ENCODE data around the gene STXBP2.

Gene STXBP2

DNA sequence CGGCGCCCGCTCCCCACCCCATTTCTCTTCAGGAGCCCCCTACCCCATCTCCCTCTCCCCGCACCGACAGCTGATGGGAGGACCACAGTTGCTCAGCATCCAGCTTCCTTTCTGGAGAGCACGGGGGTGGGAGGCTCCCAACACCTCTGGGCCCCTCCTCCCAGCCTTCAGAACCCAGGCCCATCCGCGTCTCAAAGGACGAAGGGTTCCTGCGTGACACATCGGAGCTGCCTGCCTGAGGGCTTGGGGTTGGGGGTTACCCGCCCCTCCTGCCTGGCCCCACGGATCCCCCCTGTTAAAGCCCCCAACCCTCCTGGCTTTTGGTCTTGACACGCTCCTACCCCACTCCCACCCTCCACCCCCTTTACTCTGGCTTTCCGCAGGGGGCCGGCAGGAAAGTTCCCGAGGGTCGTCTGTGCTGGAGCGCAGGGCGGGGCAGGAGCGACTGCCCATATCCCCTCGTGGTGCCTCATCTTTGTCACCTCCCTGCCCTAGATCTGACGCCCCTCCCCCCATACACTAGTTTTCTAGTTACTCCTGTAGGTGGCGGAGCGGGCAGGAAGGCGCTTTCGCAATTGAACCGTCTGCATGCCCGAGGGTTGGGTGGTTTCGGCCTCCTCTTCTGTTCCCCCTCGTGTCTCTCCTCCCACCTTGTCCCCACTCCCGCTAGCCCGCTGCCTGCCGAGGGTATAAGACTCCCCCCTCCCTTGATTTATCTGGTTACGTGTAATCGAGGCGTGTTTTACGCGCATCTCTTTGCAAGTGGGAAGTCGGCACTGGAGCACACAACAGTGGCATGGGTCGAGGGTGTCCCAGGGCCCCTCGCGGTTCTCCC, 44.6 kb downstream of the STXBP2 start:
- DNase-seq: peak; percentile 45

DNA sequence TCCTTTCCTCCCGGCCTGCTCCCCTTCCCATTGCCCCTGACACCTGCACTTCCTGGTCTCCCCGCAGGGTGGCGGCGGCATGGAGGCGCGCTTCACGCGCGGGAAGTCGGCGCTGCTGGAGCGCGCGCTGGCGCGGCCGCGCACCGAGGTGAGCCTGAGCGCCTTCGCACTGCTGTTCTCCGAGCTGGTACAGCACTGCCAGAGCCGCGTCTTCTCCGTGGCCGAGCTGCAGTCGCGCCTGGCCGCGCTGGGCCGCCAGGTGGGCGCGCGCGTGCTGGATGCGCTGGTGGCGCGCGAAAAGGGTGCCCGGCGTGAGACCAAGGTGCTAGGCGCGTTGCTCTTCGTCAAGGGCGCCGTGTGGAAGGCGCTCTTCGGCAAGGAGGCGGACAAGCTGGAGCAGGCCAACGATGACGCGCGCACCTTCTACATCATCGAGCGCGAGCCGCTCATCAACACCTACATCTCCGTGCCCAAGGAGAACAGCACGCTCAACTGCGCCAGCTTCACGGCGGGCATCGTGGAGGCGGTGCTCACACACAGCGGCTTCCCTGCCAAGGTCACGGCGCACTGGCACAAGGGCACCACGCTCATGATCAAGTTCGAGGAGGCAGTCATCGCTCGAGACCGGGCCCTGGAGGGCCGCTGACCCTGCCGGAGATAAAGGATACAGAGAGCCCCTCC, 45.4 kb downstream of the STXBP2 start:
- DNase-seq: no peak

DNA sequence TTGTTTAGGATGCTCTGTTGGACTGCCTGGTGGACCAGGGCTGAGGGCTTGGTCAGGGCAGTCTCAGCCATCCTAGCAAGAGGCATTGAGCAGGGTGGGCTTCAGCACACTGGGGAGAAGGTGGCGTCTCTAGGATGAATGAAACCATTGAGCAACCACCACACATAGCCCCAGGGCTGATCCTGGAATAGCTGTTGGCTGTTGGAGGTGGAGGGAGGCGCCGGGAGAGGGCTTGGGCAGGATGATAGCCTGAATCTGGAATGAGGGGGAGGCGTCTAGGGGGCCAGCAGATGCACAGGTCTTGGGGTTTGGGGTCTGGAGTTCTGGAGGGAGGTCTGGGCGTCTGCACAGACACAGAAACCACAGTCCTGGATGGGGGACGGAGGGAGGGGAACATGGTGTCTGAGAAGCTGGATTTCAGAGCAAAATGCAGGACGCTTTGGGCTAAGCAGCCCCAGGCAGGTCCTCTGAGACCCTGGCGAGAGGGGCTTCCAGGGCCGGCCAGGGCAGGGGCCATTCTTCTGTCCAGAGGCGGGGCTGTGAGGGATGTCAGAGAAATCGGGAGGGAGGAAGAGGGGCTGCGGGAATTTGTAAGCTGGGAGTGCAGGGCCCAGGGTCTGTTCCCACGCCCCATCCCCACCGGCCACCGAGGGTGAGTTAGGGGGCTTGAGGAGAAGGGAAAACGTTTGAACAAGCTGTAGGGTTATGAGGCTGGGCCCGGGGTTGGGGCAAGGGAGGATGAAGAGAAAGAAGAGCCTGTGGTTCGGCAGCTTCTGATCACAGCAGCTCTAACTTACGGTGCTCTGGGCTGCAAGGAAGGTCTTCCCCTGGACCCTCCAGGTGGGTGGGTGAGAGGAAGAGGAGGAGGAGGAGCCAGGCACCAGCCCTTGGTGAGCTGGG, 48.9 kb downstream of the STXBP2 start:
- no peak for DNase-seq

DNA sequence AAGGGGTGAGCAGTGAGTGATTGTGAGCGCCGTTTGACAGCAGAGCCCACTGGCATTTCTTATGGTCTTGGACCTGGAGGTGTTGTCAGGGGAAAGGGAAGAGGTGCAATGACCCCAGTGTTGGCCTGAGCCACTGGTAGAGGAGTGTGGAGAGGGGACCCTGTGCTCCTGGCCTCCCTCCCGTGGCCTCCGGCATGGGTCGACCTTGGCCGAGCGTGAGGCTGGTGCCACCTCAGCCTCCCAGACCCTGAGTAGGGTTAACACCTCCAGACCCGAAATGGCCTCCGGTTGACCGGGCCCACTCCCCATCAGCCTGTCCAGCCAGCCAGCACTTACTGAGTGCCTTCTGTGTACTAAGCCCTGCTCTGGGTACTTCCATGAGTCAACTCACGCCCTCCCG, 50.3 kb downstream of the STXBP2 start:
- no peak for DNase-seq

DNA sequence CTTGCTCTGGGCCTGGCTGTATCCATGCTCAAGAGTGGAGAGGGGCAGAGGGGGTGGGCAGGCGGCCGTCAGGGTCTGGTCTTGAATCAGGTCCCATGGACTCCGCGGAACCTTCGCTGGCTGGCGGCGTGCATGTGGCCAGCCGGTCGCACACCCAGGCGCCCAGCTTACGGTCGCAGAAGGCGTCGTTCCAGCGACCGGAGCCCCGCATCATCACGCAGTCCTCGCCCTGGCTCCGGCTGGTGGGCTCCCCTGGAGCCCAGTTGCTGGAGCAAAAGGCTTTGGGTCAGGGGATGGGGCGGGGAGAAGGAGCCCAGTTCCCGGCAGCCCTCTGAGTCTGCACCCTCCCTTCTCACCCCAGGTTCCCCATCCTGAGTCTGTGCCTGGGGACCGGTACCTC, 52.3 kb downstream of the STXBP2 start:
- no peak for DNase-seq

DNA sequence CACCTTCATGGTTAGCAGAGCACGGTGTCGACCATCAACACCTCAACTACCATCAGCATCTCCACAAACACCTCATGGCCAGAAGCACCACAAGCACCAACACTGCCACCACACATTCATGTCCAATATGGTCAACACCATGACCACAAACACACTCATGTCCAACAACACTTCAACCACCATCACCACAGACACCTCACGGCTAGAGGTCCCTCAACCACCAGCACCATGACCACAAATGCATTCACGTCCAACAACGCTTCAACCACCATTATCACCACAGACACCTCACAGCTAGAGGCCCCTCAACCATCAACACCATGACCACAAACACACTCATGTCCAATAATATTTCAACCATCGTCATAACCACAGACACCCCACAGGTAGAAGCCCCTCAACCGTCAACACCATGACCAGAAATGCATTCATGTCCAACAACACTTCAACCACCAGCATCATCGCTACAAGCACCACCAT, 53.9 kb downstream of the STXBP2 start:
- DNase-seq: no peak

DNA sequence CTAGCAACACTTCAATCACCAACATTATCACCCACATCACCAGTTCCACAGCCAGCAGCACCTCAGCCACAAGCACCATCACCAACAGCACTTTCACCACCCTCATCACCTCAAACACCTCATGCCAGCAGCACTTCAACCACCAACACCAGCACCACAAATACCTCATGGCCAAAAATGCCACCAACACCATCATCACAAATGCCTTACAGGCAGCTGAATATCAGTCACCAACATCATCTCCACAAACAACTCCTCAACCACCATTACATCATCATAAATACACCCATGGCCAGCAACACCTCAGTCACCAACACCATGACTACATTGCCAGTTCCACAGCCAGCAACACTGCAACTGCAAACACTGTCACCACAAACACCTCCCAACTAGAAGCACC, 54.6 kb downstream of the STXBP2 start:
- no peak for DNase-seq

DNA sequence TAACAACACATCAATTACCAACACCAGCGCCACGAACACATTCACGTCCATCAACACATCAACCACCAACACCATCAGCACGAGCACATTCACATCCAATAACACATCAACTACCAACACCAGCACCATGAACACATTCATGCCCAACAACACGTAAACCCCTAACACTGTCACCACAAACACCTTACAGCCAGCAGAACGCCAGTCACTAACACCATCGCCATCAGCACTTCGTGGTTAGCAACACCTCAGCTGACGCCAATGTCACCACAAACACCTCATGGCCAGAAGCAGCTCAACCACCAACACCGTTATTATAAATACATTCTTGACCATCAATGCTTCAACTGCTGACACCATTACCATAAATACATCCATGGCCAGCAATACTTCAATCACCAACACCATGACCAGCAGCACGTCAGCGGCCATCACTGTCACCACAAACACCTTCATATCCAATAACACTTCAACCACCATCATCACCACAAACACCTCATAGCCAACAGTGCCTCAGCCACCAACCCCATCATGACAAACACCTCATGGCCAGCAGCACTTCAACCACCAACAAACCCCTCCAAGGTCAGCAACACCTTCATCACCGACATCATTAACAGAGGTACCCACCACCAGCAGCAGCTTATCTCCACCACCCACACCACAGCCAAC, 55.6 kb downstream of the STXBP2 start:
- DNase-seq: no peak

DNA sequence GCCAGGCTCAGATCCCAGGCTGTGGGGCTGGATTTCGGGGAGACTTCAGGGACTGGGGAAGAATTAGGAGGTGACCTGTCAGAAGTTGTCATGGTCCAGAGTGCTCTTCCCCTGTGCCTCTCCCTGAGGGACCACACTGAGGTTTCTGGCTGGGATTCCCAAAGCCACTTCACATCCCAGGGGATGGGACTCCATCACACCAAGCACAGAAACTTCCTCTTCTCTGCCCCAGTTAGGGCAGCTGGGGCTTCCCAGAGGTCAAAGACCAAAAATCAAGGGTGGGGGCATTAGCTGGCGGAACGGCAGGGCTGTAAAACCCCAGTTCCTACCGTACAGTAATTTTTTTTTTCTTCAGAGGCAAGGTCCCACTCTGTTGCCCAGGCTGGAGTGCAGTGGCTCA, 57.6 kb downstream of the STXBP2 start:
- DNase-seq: no peak
